Loucy (cell line): ENCODE results near the gene PHC3.

ENCODE experiments used
- H2AFZ ChIP-seq: fragments of 200-600 bp; sonication (generic); 2 replicates; pipeline ENCODE4 v1.6.0; 2016; ENCODE audit warnings: antibody characterized with exemption, mild to moderate bottlenecking, low read length, moderate library complexity
- H3F3A ChIP-seq: fragments of 200-600 bp; 2 replicates; pipeline ENCODE4 v1.6.0; 2016; ENCODE audit warnings: antibody characterized with exemption, low read depth, mild to moderate bottlenecking
- H3K27me3 ChIP-seq: fragments of 200-600 bp; sonication (generic); 2 replicates; pipeline ENCODE4 v1.6.1; 2014; ENCODE audit warnings: low read length, mild to moderate bottlenecking; ENCODE audit not compliant: insufficient read depth, poor library complexity, severe bottlenecking
- H3K36me3 ChIP-seq: fragments of 200-600 bp; sonication (generic); 2 replicates; pipeline ENCODE4 v1.6.1; 2016; ENCODE audit warnings: low read length; ENCODE audit not compliant: insufficient read depth
- H3K4me1 ChIP-seq: fragments of 200-600 bp; sonication (generic); 2 replicates; pipeline ENCODE4 v1.5.1; 2014; ENCODE audit warnings: low read length, mild to moderate bottlenecking; ENCODE audit not compliant: insufficient read depth, poor library complexity, severe bottlenecking
- H3K4me2 ChIP-seq: fragments of 200-600 bp; sonication (generic); 2 replicates; pipeline ENCODE4 v1.6.0; 2014; ENCODE audit warnings: antibody characterized with exemption, low read length, low read depth, mild to moderate bottlenecking; ENCODE audit not compliant: poor library complexity, severe bottlenecking
- H3K4me3 ChIP-seq: fragments of 200-600 bp; sonication (generic); 2 replicates; pipeline ENCODE4 v1.5.1; 2014; ENCODE audit warnings: low read length, mild to moderate bottlenecking, mixed read lengths; ENCODE audit not compliant: poor library complexity, severe bottlenecking
- H3K79me2 ChIP-seq: fragments of 200-600 bp; sonication (generic); 2 replicates; pipeline ENCODE4 v1.6.1; 2014; ENCODE audit warnings: low read length; ENCODE audit not compliant: insufficient read depth
- H3K9ac ChIP-seq: fragments of 200-600 bp; sonication (generic); 2 replicates; pipeline ENCODE4 v1.6.0; 2014; ENCODE audit warnings: mild to moderate bottlenecking, low read depth, low read length, moderate library complexity; ENCODE audit not compliant: poor library complexity, severe bottlenecking
- H3K9me2 ChIP-seq: fragments of 200-600 bp; sonication (generic); replicated peaks from 2 replicates; pipeline ENCODE4 v1.6.1; 2016; ENCODE audit warnings: low read depth, low read length, mixed read lengths
- H3K9me3 ChIP-seq: fragments of 200-600 bp; sonication (generic); 2 replicates; pipeline ENCODE4 v1.6.1; 2014; ENCODE audit warnings: mild to moderate bottlenecking, antibody characterized with exemption, low read length, low read depth; ENCODE audit not compliant: insufficient read depth
- H4K20me1 ChIP-seq: fragments of 200-600 bp; sonication (generic); 2 replicates; pipeline ENCODE4 v1.6.0; 2014; ENCODE audit warnings: antibody characterized with exemption, low read length, mild to moderate bottlenecking; ENCODE audit not compliant: insufficient read depth, poor library complexity, severe bottlenecking
- EZH2phosphoT487 ChIP-seq: fragments of 200-600 bp; IDR thresholded peaks from 2 replicates; pipeline ENCODE4 v1.6.1; 2018; ENCODE audit warnings: antibody characterized with exemption, mild to moderate bottlenecking, moderate library complexity, borderline replicate concordance
- TF ChIP-seq, protein P1 (sequence below): fragments of 200-600 bp; sonication (generic); conservative IDR thresholded peaks from 2 replicates; pipeline ENCODE4 v1.5.1; 2014; ENCODE audit warnings: mild to moderate bottlenecking, antibody characterized with exemption, low read length

The PHC3 gene

DNA sequence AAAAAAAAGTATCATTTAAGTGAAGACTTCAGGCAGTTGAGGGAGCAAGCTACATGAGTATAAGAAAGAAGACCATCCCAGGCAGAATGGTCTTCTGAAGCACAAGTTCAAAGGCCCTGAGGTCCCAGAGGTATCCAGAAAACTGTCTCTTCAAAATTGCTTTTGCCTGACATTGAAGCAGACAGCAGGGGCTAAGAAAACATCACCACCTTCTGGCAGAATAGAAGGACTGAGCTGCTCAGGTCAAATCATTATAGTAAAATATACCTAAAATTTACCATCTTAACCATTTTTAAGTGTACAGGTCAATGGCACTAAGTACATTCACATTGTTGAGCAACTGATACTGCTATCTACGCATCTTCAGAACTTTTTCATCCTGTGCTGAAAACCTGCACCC, 127.3 kb downstream of the PHC3 start:
- H3K79me2 ChIP-seq: no peaks in the 10 kb centered on the region
- TF ChIP-seq EZH2phosphoT487: no peak
- TF ChIP-seq, protein P1, sequence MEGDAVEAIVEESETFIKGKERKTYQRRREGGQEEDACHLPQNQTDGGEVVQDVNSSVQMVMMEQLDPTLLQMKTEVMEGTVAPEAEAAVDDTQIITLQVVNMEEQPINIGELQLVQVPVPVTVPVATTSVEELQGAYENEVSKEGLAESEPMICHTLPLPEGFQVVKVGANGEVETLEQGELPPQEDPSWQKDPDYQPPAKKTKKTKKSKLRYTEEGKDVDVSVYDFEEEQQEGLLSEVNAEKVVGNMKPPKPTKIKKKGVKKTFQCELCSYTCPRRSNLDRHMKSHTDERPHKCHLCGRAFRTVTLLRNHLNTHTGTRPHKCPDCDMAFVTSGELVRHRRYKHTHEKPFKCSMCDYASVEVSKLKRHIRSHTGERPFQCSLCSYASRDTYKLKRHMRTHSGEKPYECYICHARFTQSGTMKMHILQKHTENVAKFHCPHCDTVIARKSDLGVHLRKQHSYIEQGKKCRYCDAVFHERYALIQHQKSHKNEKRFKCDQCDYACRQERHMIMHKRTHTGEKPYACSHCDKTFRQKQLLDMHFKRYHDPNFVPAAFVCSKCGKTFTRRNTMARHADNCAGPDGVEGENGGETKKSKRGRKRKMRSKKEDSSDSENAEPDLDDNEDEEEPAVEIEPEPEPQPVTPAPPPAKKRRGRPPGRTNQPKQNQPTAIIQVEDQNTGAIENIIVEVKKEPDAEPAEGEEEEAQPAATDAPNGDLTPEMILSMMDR: peak; percentile 69

DNA sequence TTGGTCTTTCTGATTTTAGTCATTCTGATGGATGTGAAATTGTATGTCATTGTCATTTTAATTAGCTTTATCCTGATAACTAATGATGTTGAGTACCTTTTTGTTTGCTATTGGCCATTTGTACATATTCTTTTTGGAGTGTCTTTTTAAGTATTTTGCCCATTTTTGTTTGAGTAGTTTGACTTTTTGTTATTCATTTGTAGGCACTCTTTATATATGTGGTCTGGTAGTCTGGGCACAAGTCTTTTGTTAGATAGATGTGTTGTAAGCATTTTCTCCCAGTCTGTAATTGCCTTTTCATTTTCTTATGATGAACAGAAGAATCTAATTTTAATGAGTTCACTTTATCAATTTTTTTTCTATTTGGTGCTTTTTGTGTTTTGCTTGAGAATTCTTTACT, 129.1 kb downstream of the PHC3 start:
- no peak for TF ChIP-seq EZH2phosphoT487
- TF ChIP-seq, protein P1: no peak

More for the DNA sequence above, 127.3 kb downstream of the PHC3 start:
- H3K4me1 ChIP-seq: no peaks in the 10 kb centered on the region
- H2AFZ ChIP-seq: no peak overlapping the region
- H3K4me3 ChIP-seq: no peak overlapping the region
- no peak overlapping the region for H3K9ac ChIP-seq
- H3K27me3 ChIP-seq: no peaks in the 10 kb centered on the region
- H3K9me3 ChIP-seq: no peaks in the 10 kb centered on the region
- no peaks in the 10 kb centered on the region for H4K20me1 ChIP-seq
- no peaks in the 10 kb centered on the region for H3K9me2 ChIP-seq
- H3K4me2 ChIP-seq: no peak overlapping the region
- H3F3A ChIP-seq: no peaks in the 10 kb centered on the region
- H3K36me3 ChIP-seq: no peaks in the 10 kb centered on the region

DNA sequence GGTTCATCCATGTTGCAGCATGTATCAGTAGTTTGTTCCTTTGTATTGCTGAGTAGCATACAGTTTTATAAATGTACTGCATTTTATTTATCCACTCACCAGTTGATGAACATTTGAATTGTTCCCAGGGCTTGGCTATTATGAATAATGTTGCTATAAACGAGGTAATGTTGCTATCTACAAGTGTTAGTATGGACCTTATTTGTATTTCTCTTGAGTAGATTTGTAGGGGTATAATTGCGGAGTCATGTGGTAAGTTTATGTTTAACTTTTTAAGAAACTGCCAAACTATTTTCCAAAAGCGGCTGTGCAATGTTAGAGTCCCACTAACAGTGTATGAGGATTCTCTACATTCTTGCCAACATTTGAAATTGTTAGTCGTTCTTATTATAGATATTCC, 130.8 kb downstream of the PHC3 start:
- Histone ChIP-seq H3F3A (no peaks in the 10 kb centered on the region), H3K4me2 (no peak overlapping the region)

More for the DNA sequence above, 129.1 kb downstream of the PHC3 start:
- no peaks in the 10 kb centered on the region for H3K27me3 ChIP-seq
- H2AFZ ChIP-seq: no peak overlapping the region
- no peaks in the 10 kb centered on the region for H3K9me3 ChIP-seq
- no peaks in the 10 kb centered on the region for H4K20me1 ChIP-seq
- H3K4me2 ChIP-seq: no peak overlapping the region
- no peaks in the 10 kb centered on the region for H3K36me3 ChIP-seq
- no peak overlapping the region for H3K9ac ChIP-seq
- no peaks in the 10 kb centered on the region for H3F3A ChIP-seq
- H3K4me3 ChIP-seq: no peak overlapping the region
- H3K9me2 ChIP-seq: no peaks in the 10 kb centered on the region
- no peaks in the 10 kb centered on the region for H3K79me2 ChIP-seq
- no peaks in the 10 kb centered on the region for H3K4me1 ChIP-seq

More for the DNA sequence above, 130.8 kb downstream of the PHC3 start:
- TF ChIP-seq, protein P1: no peak
- TF ChIP-seq EZH2phosphoT487: no peak
- no peaks in the 10 kb centered on the region for H4K20me1 ChIP-seq
- no peaks in the 10 kb centered on the region for H3K36me3 ChIP-seq
- H3K27me3 ChIP-seq: no peaks in the 10 kb centered on the region
- H3K79me2 ChIP-seq: no peaks in the 10 kb centered on the region
- no peak overlapping the region for H3K4me3 ChIP-seq
- H3K4me1 ChIP-seq: no peaks in the 10 kb centered on the region
- H2AFZ ChIP-seq: no peak overlapping the region
- no peak overlapping the region for H3K9ac ChIP-seq
- H3K9me2 ChIP-seq: no peaks in the 10 kb centered on the region
- H3K9me3 ChIP-seq: no peaks in the 10 kb centered on the region
